Gastrocnemius medialis (tissue), 4 donors: ENCODE results near the gene SREK1.

Source experiments
- POLR2A ChIP-seq, 2 donors: fragments of 450-650 bp; IDR thresholded peaks; one replicate each; pipeline ENCODE4 v1.6.1; 2017; ENCODE audit warnings: antibody characterized with exemption in 2 of 2, mild to moderate bottlenecking in 2 of 2, moderate library complexity in 2 of 2
- TF ChIP-seq, protein P1 (sequence below), 5 experiments: fragments of 450-650 bp in 3 of 5; fragments of 200-600 bp in 2 of 5; sonication (generic) in 2 of 5; IDR thresholded peaks in 4 of 5; conservative IDR thresholded peaks in 1 of 5; 1 replicate in 4 of 5; 2 replicates in 1 of 5; pipeline ENCODE4 v1.5.1; 2016 to 2019; ENCODE audit warnings: antibody characterized with exemption in 5 of 5, mild to moderate bottlenecking in 3 of 5, moderate library complexity in 3 of 5

DNA sequence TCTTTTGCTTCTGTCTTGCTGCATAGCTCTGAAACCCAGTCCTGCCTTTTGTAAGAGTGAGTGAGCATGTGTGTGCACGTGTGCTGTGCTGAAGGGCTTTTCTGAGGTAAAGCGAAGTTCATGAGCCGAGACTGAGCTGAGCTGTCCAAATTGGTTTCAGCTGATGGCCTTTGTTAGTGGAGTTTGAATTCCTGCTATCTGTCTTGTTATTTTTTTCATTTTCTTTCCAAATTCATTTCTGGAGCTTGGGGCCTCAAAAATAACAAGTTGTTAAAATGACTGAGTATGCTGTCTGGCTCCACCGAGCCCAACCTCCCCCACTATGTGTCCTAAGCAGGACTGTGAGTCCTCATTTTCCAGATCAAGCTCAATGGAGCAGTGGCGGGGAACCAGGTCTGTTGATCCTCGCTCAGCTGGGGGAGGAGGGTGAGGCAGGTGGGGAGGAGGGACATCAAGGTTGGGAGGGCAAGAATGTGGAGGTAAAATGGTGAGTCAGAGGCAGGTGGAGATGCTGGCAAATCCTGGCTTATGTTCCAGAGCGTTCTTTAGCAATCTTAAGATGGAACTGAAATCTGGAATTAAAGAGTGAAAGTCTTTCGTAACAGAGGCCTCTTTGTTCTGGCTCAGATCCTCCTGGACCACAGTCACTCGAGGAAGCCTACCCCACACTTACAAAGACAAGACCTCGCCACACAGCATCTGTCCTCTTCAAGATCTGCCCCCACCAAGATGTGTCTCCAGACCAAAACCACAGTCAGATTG is 63.9 kb downstream of the SREK1 start:
- TF ChIP-seq POLR2A (IDR thresholded peaks at IDR 0.05) = no peak
- TF ChIP-seq, protein P1, sequence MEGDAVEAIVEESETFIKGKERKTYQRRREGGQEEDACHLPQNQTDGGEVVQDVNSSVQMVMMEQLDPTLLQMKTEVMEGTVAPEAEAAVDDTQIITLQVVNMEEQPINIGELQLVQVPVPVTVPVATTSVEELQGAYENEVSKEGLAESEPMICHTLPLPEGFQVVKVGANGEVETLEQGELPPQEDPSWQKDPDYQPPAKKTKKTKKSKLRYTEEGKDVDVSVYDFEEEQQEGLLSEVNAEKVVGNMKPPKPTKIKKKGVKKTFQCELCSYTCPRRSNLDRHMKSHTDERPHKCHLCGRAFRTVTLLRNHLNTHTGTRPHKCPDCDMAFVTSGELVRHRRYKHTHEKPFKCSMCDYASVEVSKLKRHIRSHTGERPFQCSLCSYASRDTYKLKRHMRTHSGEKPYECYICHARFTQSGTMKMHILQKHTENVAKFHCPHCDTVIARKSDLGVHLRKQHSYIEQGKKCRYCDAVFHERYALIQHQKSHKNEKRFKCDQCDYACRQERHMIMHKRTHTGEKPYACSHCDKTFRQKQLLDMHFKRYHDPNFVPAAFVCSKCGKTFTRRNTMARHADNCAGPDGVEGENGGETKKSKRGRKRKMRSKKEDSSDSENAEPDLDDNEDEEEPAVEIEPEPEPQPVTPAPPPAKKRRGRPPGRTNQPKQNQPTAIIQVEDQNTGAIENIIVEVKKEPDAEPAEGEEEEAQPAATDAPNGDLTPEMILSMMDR (IDR thresholded peaks at IDR 0.05 in 4 of 5, conservative IDR thresholded peaks at IDR 0.05 in 1 of 5) = no peak
